SKM-1 (cell line): Measurements from ENCODE around the gene CRKL.
A peak's percentile ranks its signal among the peaks of the same experiment; 100 is the strongest.
"Not testable (repeated sequence)": the region's sequence is repeated elsewhere in the genome, so short reads cannot be mapped to it uniquely, and the experiment has no call there.

Experiments
- DNase-seq: peaks from one replicate; lab custom pipeline; 2025; ENCODE audit not compliant: unreplicated experiment; lab: John Stamatoyannopoulos, UW

CRKL gene, protein sequence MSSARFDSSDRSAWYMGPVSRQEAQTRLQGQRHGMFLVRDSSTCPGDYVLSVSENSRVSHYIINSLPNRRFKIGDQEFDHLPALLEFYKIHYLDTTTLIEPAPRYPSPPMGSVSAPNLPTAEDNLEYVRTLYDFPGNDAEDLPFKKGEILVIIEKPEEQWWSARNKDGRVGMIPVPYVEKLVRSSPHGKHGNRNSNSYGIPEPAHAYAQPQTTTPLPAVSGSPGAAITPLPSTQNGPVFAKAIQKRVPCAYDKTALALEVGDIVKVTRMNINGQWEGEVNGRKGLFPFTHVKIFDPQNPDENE

DNA sequence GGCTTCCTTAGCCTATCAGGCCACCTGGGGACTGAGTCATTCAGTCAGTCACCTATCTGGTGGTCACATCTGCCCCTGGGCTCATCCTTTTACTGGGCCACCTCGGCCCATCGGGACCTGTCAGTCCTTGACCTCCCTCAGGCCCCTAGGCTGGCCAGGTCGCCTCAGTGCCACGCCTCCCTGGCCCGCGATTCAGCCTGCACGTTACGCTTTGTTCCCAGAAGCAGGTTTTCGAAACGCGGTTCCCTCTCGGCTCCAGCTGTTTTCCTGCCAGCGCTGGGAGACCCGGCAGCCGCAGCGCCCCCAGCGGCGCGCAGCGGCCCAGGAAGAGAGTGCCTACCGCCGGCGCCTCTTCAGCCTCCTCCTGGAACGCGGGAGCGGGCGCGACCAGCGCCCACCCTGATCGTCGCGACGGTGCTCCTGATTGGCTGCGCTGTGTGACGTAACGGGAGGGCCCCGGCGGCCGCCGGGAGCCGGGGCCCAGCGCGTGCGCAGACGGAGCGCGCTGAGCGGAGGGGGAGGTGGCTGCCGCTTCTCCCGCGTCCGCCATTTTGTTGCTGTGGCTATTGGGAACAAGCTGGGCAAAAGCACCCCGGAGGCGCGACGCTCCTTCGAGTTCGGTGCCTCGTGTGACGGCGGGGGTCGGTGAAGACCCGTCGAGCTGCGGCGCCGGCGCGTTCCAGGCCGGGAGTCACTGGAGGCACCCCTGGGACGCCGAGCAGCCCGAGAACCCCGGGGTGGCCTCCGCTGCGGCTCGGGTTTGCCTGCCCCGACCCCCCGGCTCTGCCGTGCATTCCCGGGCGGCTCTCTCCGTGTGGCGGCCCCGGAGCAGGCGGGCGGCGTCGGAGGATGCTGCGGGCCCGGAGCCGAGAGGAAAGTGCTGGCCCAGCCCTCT lies at the start of gene CRKL:
CRKL (plus strand) TSS at position 492 of the 895 bp plus-strand sequence. CDS start 528 bp downstream, outside the sequence.
- DNase-seq, result peak; percentile 97

DNA sequence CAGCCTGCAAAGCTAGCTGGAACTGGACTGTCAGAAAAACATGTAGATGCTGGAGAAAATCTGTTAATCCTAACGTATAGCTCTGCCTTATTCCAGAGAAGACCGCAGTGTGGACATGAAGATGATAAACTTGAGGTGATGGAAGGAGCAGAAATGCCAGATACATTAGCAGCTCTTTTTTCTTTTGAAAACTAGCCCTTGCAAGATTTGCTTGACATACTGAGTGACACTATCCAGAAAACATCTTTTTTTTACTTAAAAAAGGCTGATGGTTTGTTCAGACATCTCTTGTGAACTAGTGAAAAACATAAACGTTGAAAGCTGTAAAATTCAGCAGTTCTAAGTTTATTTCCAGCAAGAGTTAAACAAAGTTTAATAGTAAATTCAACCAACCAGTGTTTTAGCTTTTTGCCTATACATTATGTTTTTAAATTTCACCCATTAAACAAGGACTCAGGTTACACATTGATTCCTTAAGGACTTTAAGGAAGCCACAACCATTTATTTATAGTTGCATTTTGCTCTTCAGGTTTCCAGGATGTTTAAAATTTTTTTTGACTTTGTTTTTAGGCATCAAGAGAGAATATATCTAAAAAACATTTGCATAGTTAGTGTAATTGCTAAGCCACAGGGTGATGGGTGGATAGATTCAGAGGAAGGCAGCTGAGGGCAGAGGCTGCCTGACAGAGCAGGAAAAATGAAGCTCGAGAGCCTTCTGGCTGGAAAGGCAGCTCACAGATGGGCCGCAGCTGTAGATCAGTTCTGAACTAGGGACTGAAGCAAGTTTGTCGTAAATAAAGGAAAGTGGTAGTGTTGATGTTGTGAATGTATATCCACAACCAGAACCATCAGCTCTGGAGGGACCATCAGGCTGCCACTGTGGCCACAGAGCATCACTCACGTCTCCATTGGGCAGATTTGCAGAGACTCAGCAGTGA lies 48.9 kb upstream of the CRKL start:
- DNase-seq, result no peak

DNA sequence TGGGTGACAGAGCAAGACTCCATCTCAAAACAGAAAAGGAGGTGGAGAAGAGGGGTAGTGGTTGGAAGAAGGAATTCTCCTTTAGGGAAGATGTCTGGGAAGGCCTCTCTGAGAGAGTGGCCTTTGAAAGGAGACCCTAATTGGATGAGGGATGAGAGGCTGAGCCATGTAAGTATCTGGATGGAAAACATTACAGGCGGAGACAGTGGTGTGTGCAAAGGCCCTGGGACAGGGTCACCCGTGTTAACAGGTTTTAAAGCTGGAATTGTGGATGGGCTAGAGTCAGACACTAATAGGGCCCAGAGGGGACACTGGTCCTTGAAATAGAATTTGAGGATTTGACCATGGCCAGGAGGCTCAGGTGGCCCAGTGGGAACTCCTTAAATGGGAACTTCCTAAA lies 48.0 kb upstream of the CRKL start:
- no peak for DNase-seq

DNA sequence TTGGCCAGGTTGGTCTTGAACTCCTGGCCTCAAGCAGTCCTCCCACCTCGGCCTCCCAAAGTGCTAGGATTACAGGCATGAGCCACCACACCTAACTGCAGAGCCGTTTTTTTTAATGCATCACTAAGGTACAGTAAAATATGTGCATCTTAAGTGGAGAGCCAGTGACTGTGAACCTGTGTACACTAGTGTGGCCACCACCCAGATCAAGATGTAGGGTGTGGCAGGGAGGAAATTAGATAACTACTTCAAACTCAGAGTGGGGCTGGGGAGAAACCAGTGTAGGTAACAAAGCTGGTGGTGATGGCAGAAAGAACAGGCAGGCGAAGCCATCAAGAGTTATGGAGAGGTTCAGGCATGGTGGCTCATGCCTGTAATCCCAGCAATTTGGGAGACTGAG lies 44.0 kb upstream of the CRKL start:
- DNase-seq, result no peak

DNA sequence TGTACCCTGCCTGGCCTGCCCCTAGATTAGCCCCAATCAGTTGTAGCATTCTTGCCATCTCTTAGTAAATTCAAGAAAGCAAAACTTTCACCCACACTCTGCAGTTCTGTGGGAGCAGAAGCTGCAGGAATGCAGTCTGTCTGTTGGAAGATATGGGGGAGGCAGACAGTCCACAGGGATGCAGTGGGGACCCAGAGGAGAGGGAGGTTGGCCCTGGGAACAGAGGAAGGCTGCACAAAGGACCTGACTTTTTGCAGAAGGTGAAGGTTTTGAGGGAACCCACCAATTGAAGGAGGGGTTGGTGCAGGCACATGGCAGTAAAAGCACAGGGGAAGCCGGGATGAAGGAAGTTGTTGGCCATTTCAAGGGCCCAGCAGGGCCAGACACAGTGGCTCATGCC lies 41.9 kb upstream of the CRKL start:
- no peak for DNase-seq

DNA sequence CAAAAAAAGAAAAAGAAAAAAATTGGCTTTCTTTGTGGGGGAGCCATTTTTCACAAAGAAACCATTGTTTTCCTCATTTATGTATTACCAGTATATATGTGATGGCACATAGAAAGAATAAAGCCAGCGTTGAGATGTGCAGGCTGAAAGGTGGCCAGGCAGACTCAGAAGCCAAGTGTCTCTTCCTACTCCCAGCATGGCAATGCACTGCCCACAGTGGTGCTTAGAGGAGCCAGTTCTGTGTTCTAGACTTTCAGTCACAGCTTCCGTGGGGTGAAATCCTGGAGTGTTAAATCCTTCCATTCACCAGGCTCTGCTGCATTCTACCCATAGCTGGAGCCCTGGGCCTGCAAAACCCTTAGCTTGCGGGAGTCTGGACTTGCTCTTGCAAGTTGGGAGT lies 39.5 kb upstream of the CRKL start:
- no peak for DNase-seq

DNA sequence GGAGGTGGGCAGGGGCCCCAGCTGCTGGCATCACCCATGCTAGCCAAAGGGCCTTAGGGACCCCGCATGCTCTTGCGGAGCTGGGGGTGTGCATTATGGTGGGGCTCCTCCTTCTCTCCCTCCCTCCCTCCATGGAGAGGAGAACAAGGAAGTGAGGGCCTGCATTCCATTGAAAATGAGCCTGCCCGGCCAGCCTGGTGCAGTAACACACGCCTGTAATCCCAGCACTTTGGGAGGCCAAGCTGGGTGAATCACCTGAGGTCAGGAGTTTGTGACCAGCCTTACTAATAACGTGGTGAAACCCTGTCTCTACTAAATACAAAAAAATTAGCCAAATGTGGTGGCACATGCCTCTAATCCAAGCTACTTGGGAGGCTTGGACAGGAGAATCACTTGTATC lies 36.0 kb upstream of the CRKL start:
- no peak for DNase-seq

DNA sequence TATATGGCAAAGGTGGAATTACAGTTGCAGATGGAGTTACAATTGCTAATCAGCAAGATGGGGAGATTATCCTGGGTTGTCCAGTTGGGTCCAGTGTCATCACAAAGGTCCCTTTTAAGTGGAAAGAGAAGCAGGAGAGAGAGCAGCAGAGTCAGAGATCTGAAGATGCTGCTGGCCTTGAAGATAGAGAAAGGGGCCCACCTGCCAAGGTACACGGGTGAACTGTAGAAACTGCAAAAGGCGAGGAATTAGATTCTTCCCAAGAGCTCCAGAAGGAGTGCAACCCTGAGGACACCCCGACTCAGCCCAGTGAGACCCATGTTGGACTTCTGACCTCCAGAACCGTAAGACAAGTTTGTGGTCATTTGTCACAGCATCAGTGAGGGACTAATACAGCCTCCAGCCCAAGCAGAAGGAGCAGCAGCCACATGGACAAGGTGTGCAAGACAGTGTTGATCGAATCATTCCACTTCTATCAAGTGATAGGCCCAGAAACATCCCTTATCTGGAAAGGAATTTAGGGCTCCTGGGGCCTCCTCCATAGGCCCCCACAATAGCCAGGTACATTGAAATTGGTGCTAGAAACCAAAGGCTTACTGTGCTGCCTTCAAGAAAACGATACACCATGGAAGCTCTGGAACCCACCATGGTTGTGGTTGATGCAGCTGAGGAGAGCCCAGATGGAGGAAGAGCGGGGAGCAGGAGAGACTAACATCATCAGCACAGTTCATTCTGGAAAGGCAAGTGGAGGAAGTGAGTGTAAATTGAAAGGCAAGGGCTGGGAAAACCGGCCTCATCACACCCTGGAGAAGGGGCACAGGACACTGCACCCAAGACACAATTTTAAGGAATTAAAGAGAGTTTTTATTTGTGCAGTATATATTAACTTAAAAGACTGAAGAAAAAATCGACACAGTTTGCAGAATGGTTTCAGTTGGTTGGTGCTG lies 35.1 kb upstream of the CRKL start:
- DNase-seq, result no peak

DNA sequence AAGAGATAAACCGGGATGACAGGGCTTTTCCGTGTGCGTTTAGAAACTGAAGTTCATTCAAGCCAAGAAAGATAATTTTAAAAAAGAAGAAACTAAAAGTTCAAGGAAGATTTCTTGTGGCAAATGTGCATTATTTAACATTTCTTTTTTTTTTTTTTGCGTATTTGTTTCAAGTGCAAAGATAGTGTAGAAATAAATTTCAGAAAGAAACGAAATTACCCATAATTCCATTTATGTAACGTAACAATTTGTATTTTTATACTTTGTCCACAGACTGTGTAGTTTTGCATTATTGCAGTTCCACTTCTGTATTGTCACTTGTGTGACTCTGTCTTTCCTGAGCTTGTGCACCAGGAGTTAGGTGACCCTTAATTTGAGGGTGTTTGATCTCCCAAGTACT lies 34.4 kb upstream of the CRKL start:
- DNase-seq, result no peak

DNA sequence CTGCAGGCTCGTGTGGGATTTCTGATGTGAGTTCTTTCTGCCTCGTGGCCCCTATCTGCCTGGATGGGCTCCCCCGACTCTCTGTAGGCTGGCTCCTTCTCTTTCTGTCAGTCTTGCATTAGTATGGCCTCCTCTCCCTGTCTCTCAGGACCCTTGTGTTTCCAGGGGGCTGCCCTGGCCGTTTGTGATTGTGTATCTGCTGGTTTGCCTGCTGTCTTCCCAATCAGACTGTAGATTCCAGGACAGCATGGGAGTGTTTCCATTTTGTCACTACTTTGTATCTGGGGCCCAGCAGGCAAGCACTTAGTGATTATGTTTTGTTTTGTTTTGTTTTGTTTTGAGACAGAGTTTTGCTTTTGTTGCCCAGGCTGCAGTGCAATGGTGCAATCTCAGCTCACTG lies 32.8 kb upstream of the CRKL start:
- DNase-seq, result no peak

DNA sequence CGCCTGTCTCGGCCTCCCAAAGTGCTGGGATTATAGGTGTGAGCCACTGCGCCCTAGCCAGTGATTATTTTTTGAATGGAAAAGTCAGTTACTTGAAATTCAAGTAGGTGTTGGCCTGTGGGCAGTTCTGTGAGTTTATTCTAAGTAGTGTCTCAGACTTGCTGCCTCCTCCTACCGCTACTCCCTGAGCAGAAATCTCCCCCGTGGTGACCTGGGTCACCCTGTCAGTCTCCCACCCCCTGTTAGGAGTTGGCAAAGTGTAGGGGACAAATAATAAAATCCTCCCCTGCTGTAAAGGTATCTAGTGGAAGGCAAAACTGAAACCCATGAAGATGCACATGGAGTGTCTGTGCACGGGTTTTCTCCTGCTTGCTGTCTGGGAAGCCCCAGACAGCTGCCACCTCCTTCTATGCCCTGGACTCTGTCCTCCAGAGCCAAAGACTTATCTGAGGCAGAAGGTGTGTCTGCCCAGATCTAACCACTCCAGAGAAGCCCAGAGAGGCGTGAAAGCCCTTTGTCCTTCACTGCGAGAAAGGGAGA lies 32.1 kb upstream of the CRKL start:
- no peak for DNase-seq

DNA sequence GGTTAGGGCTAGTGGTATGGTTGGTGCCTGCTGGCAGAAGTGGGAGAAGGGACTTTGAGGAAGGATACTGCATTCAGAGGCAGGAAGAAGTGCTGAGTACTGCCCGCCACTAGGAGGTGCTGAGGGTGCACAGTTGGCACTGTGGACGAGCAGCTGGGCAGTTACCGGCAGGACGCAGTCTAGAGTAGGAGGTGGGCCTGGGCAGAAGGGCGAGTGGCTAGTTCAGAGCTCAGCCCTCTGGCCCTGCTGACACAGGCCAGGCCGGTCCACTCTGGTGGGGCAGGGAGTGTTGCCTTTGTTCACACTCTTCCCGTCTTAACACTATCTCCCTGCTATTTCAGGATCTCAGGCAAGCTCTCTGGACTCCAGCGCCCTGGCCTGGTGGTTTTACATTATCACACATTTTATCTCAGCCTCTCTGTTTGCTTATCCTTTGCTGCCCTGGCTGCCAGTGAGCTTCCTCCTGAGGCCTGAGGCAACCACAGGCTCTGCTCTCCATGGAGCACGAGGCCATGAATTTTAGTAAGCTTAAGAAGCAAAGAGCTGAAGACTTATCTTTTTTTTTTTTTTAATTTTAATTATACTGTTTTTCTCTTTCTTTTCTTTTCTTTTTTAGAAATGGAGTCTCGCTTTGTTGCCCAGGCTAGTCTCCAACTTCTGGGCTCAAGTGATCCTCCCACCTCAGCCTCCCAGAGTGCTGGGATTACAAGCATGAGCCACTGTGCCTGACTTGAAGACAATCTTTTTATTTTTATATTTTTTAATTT lies 31.5 kb upstream of the CRKL start:
- peak; percentile 75 for DNase-seq

DNA sequence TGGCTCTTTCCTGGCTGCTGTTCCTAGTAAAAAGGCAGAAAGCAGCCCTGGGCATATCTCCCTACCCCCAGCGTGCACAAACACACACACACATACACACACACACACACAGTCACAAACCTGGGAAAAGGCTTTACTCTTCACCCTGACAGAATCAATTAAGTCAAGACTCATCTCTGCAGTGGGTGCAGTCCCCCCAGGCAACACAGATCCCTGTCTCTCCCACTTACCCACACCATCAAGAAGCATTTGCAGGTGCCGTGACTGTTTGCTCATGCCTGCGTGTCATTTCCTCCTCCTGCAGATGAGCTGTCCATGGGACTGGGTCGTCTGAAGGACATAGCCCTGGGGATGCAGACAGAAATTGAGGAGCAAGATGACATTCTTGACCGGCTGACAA lies 29.8 kb upstream of the CRKL start:
- no peak for DNase-seq

DNA sequence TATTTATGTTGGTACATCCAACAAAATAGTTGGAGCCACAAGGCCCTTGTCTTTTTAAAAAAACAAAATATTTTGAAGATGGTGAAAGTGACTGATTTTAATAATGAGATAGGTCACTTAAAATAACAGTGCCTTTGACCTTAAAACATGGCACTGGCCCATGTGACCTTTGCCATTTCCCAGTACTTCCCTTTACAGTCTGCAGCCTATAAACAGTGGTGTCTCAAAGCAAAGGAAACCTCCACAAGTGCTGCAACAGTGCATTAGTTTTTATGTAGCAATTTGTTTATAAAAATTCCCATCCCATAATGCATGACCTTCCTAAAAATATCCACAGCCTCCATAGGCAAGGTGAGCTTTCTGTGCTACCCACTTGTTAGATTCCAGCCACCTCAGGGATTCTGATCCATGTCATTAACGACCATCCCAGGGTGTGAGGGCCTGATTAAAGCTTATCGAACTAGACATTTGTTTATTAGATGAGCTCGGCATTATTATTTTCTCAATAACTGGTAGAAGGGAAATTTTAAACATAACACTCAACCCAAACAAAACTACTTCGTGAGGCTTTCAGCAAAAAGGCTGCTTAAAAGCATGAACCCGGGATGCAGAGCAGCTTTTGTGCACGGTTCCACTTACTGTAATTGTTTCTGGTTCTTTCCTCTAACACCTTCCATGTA lies 28.0 kb upstream of the CRKL start:
- DNase-seq, result no peak

DNA sequence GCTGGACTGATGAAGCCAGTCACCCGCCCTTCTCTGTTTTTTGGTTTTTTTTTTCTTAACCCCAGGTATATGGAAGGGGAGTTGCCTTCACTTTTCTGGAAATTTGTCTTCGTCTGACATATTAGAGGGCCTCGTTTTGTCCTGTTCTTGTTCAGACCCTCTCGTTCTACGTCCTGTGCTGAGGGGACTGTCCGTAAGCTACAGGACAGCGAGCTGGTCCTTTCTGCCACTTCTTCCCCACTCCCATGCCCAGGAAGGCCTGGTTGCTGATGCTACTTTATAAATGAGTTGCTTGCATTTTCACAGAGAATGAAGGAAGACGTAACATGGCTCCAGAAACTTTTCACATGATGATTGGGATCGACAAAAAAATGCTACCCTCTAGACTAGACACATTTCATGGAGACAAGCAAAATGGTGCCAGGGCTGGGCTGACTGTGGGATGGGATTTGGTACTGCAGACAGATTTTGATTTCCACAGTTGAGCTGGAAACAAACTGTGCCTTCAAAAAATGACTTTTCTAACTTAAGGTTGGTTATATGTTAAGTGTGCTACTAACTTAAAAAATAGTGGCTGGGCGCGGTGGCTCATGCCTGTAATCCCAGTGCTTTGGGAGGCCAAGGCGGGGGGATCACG lies 27.2 kb upstream of the CRKL start:
- DNase-seq, result no peak

DNA sequence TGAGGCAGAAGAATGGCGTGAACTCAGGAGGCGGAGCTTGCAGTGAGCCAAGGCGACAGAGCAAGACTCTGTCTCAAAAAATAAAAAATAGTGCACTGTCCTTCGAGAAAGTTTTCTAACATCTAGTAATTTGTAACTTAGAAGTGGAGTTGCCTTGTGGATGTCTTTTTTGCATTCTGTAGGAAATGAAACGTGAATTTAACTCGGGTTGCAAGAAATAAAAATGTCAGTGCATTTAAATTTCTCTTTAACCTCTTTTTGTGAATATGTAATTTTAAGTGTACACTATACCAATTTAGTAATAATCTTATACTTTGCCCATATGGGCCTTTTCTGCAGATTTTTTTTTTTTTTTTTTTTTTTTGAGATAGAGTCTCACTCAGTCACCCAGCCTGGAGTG lies 26.2 kb upstream of the CRKL start:
- no peak for DNase-seq

DNA sequence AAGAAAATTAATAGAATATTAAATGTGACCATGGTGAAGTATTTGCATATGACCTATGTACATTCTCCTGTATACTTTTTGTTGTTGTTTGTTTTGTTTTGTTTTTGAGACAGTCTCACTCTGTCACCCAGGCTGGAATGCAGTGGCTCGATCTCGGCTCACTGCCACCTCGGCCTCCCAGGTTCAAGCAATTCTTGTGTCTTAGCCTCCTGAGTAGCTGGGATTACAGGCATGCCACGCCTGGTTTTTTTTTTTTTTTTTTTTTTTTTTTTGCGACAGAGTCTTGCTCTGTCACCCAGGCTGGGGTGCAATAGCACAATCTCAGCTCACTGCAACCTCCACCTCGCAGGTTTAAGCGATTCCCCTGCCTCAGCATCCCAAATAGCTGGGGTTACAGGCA lies 19.5 kb upstream of the CRKL start:
- DNase-seq, result not testable (repeated sequence)

DNA sequence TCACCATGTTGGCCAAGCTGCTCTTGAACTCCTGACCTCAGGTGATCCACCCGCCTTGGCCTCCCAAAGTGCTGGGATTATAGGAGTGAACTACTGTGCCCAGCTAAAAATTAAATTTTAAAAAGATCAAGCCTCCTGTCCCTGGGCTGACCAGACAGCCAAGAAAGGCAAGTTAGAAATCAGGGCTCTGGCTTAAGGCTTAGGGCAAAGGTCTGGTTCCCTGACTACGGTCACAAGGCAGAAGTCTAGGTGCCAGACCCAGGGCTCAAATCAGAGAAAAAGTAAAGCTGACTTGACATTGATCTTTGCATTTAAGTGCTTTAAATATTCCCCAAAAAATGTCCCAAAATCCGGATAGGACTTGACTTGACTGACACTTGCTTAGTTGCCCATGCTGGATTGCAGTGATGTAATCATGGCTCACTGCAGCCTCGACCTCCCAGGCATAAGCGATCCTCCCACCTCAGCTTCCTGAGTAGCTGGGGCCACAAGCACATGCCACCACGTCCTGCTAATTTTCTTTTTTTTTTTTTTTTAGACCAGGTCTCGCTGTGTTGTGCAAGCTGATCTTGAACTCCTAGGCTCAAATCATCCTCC lies 17.3 kb upstream of the CRKL start:
- no peak for DNase-seq
